GM19328 (cell line): ENCODE results near the gene MS4A3.
"Not testable (repeated sequence)": the region's sequence is repeated elsewhere in the genome, so short reads cannot be mapped to it uniquely, and the experiment has no call there.

Source experiments
- ATAC-seq: cut with Tn5 transposase; IDR thresholded peaks from one replicate; pipeline ENCODE4 v1.9.1; 2021; ENCODE audit warnings: mild to moderate bottlenecking, moderate library complexity; ENCODE audit not compliant: unreplicated experiment

The MS4A3 gene

DNA sequence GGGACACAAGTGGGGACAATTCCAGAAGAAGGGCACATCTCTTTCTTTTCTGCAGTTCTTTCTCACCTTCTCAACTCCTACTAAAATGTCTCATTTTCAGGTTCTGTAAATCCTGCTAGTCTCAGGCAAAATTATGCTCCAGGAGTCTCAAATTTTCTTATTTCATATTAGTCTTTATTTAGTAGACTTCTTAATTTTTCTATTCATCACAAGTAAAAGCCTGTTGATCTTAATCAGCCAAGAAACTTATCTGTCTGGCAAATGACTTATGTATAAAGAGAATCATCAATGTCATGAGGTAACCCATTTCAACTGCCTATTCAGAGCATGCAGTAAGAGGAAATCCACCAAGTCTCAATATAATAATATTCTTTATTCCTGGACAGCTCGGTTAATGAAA lies 31.9 kb downstream of the MS4A3 start, which contains the start of gene MS4A2:
TSS of gene MS4A2 (plus strand) at position 301 of the 400 bp plus-strand sequence. CDS start 102 bp downstream, outside the sequence.
- no peak for ATAC-seq

GRCh38 chr11:60095477-60096120 lies 39.1 kb downstream of the MS4A3 start:
- ATAC-seq = no peak

GRCh38 chr11:60097189-60097588 lies 40.7 kb downstream of the MS4A3 start:
- no peak for ATAC-seq

DNA sequence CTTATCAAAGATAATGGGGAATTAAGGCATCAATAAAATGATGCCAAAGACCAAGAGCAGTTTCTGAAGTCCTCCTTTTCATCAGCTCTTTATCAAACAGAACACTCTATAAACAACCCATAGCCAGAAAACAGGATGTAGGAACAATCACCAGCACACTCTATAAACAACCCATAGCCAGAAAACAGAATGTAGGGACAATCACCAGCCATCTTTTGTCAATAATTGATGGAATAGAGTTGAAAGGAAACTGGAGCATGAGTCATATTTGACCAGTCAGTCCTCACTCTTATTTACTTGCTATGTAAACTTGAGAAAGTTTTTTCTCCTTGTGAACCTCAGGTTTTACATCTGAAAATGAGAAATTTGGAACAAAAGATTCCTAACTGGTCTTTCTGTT lies 42.0 kb downstream of the MS4A3 start:
- no peak for ATAC-seq

DNA sequence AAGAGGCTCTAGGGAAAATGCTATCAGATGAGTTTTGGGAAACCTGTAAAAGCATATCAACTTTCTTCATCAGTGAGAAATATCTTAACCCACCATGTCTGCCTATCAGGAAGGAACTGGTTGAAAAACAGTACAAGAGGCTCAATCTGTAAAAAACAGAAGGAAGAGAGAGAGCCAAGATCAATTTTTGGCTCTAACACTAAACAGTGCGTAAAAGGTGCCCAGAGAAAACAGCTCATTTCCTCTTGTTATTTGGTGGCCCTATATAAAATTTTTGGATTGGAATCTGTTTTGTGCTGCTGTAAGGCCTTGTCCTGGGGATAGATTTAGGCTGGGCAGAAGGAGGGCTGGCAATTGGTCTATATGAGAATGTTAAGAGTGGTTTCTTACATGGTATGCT lies 44.1 kb downstream of the MS4A3 start:
- ATAC-seq = no peak

GRCh38 chr11:60101368-60101767 lies 44.9 kb downstream of the MS4A3 start:
- ATAC-seq = not testable (repeated sequence)

- not testable (repeated sequence) for ATAC-seq
Measured at GRCh38 chr11:60104471-60105115, 48.1 kb downstream of the MS4A3 start.

DNA sequence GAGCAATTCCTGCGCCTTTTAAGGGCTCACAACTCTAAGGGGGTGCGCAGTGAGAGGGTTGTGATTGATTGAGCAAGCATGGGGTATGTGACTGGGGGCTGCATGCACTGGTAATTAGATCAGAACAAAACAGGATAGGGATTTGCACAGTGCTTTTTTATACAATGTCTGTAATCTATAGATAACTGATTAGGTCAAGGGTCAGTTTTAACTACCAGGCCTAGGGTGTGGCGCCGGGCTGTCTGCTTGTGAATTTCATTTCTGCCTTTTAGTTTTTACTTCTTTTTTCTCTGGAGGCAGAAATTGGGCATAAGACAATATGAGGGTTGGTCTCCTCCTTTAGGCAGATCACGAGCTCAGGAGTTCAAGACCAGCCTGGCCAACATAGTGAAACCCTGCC lies 52.2 kb downstream of the MS4A3 start:
- ATAC-seq = not testable (repeated sequence)

DNA sequence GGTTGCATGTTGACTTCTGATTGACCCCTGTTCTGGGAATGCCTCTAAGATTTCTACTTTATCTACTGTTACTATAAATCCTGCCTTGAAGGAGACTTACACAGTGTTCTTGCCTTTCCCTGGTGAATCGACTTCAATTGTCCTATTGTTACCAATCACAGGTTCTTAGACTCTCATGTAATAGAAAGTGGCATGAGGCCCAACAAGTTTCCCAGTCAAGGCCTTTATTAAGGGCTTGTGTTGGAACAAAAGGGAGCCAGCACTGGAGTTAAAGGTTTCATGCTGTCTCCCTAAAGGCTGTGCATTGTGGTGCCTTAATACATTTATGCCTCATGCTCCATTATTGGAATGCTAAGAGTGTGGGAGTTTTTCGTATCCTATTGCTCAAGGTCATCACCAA lies 55.3 kb downstream of the MS4A3 start:
- ATAC-seq = no peak

DNA sequence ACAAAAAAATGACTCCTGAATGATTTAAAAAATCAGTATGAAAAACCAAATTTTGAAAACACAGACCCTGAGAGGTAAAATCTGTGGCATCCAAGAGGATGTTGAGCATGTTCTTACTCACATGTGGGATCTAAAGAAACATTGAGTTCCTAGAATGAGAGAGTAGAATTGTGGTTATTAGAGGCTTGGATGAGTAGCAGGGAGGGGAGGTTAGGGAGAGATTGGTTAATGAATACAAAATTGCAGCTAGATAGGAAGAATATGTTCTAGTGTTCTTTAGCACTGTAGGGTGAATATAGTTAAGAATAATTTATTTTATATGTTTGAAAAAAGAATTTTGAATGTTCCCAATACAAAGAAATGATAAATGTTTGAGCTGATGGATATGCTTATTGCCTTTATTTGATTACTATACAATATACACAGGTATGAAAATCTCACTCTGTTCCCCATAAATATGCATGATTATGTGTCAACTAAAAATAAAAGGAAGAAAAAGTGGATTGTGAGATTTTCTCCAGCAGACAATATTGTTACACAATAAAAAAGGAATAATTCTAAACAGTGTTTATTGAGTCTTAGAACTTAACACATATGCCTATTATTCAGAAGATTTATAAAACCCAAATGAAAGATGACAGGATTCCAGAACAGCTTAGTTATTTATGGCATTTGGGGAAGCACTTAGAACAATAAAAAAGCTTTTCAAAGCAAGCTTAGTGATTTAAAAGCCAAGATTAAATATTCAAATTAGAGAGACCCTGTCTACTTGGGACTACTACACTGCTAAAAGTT lies 60.7 kb downstream of the MS4A3 start:
- ATAC-seq = no peak

DNA sequence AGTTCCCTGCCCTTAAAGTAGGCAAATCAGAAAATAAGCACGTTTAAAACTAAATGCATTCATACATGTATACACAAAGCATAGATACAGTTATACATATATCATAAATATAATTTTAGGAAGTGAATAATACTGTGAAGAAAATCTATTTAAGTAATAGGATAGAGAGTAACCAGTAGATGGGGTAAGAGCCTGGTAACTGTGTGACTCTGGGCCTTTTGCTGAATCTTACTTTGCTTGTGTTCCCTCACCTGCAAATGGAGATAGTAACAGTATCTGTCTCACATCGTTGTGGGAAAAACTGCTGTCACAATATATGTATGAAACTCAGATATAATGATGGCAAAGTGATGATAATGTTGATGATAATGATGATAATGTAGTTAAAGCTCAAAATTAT lies 61.9 kb downstream of the MS4A3 start:
- ATAC-seq = no peak

DNA sequence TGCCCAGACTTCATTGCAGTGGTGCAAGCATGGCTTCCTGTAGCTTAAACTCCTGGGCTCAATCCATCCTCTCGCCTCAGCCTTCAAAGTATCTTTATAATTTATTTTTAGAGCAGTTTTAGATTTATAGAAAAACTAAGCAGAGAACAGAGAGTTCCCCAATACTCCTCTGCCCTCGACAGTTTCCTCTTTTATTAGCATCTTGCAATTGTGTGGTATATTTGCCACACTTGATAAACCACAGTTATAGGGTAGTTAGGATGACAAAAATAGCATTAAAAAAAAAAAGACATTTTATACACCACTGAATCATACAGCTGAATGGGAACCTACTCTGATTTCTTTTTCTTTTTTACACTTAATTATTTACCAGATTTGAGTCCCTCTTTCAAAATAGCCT lies 63.2 kb downstream of the MS4A3 start:
- ATAC-seq = no peak
